Dendritic cell treated with granulocyte-macrophage colony-stimulating factor and Interleukin-4, amounts not matched to agents 40 ng/mL and 50 ng/mL, for 4 days (primary cell): ENCODE results near the gene TEC.
"Not testable (repeated sequence)": the region's sequence is repeated elsewhere in the genome, so short reads cannot be mapped to it uniquely, and the experiment has no call there.

Experiments used
- H3K27ac Mint-ChIP-seq: one replicate; pipeline ENCODE4 v1.8.0; 2022; ENCODE audit warnings: mild to moderate bottlenecking, mixed read lengths
- H3K27me3 Mint-ChIP-seq: one replicate; pipeline ENCODE4 v1.8.0; 2022; ENCODE audit warnings: mild to moderate bottlenecking, mixed read lengths
- H3K36me3 Mint-ChIP-seq: one replicate; pipeline ENCODE4 v1.8.0; 2022; ENCODE audit warnings: low read depth, mixed read lengths
- H3K4me1 Mint-ChIP-seq: one replicate; pipeline ENCODE4 v1.8.0; 2022; ENCODE audit warnings: low read depth, mixed read lengths
- H3K4me3 Mint-ChIP-seq: one replicate; pipeline ENCODE4 v1.8.0; 2022; ENCODE audit warnings: mild to moderate bottlenecking, moderate library complexity, mixed read lengths
- H3K9me3 Mint-ChIP-seq: one replicate; pipeline ENCODE4 v1.8.0; 2022; ENCODE audit warnings: mixed read lengths
- intact Hi-C: fragments of 100-400 bp; cut with micrococcal nuclease; formaldehyde crosslinking; loops from one replicate; pipeline ENCODE4 v1.15.0; 2022

The TEC gene

DNA sequence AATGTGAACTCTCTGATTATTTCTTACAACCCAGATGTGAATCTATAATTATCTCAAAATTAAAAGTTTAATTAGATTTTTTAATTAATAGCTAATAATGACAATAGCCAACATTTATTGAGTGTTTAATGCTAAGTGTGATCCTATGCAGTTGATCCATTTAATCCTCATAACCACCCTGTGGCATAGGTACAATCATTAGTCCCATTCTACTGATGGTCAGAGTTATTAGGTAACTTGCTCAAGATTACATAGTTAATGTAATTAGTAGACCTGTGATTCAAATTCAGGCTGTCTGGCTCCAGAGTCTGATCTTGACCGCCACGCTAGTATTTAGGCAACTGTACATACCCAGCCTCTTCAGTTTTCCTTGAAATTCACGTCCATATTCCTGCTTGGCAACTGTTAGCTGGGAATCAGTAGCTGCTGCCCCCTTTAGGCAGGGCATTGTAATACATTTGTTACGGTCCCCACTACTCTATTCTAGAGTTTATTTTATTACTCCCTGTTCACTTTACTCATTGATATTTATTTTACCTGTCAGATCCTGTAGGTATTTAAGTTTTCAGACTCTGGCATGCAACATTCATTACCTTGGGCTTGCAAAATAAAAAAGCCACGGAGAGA is 20.6 kb upstream of the TEC start:
- H3K27me3 Mint-ChIP-seq = no peaks in the 10 kb centered on the region
- no peak overlapping the region for H3K4me3 Mint-ChIP-seq
- intact Hi-C loops = no loop called here
- H3K27ac Mint-ChIP-seq = no peak overlapping the region
- no peaks in the 10 kb centered on the region for H3K4me1 Mint-ChIP-seq
- no peaks in the 10 kb centered on the region for H3K36me3 Mint-ChIP-seq
- H3K9me3 Mint-ChIP-seq = peaks cover 10% of the 10 kb centered on the region

DNA sequence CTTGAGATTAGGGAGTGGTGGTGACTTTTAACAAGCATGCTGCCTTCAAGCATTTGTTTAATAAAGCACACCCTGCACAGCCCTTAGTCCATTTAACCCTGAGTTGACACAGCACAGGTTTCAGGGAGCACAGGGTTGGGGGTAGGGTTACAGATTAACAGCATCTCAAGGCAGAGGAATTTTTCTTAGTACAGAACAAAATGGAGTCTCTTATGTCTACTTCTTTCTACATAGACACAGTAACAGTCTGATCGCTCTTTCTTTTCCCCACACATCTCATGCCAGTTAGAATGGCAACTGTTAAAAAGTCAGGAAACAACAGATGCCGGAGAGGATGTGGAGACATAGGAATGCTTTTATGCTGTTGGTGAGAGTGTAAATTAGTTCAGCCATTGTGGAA is 16.4 kb upstream of the TEC start:
- H3K36me3 Mint-ChIP-seq, H3K4me1 Mint-ChIP-seq, H3K4me3 Mint-ChIP-seq, intact Hi-C loops, H3K27ac Mint-ChIP-seq, H3K27me3 Mint-ChIP-seq: not testable (repeated sequence)
- peaks cover 52% of the 10 kb centered on the region for H3K9me3 Mint-ChIP-seq

DNA sequence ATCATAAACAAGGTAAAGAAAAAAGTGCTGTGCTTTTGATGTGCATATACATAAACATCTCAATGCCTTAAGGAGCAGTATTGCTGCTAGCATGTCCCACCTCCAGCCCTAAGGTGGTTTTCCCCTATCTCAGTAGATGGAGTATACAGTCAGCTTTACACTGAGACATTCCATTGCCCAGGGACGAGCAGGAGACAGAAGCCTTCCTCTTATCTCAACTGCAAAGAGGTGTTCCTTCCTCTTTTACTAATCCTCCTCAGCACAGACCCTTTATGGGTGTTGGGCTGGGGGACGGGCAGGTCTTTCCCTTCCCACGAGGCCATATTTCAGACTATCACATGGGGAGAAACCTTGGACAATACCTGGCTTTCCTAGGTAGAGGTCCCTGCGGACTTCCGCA is 16.0 kb upstream of the TEC start:
- intact Hi-C loops, H3K4me3 Mint-ChIP-seq, H3K36me3 Mint-ChIP-seq, H3K27me3 Mint-ChIP-seq, H3K27ac Mint-ChIP-seq, H3K4me1 Mint-ChIP-seq: not testable (repeated sequence)
- peaks cover 56% of the 10 kb centered on the region for H3K9me3 Mint-ChIP-seq

DNA sequence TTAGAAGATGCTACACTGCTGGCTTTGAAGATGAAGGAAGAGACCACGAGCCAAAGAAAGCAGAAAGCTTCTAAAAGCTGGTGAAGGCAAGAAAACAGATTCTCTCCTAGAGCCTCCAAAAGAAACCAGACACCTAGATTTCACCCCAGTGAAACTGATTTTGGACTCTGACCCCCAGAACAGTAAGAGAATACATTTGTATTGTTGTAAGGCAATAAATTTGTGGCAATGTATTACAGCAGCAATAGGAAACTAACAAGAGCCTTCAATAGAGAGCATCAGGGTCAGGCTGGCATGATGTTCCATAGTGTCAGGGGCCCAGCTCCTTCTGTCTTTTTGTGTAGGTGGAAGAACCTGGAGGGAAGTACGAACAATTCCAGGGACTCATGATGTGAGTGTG is 6.0 kb upstream of the TEC start:
- Mint-ChIP-seq H3K27ac (no peak overlapping the region), H3K9me3 (peaks cover 4% of the 10 kb centered on the region), H3K36me3 (peaks cover 3% of the 10 kb centered on the region), H3K4me1 (peaks cover 17% of the 10 kb centered on the region), H3K27me3 (no peaks in the 10 kb centered on the region), H3K4me3 (no peak overlapping the region)
- intact Hi-C loops = loop anchor here (5.0 kb wide), 1 partner anchor 133 kb away; no protein-coding TSS in a partner anchor

DNA sequence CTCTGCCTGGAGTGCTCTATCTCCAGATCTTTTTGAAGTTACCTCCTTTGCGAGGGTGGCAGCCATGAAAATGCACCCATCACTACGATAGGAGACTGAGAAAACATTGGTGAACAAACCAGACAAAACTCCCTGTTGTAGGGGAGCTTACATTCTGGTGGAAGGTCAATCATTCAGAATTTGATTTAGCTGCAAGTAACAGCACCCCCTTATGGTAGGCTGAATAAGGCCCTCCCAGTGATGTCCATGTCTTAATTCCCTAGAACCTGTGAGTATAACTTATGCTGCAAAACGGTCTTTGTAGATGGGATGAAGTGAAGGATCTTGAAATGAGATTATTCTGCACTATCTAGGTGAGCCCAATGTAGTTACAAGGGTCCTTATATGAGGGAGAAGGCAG is 5.6 kb upstream of the TEC start:
- peaks cover 22% of the 10 kb centered on the region for H3K4me1 Mint-ChIP-seq
- H3K27ac Mint-ChIP-seq = no peak overlapping the region
- intact Hi-C loops = loop anchor here (5.0 kb wide), 1 partner anchor 133 kb away; no protein-coding TSS in a partner anchor

DNA sequence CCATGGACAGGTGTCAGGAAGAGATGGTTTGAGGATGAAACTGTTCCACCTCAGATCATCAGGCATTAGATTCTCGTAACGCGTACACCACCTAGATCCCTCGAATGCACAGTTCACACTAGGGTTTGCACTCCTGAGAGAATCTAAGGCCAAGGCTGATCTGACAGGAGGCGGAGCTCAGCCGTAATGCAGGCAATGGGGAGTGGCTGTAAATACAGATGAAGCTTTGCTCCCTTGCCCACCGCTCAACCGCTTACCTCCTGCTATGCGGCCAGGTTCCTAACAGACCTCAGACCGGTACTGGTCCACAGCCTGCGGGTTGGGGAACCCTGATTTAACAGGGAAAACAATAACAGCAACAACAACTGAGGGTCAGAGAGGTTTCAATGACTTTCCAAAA is 2.0 kb upstream of the TEC start:
- H3K27me3 Mint-ChIP-seq = no peaks in the 10 kb centered on the region
- no peak overlapping the region for H3K27ac Mint-ChIP-seq

More for the DNA sequence above, 5.6 kb upstream of the TEC start:
- no peaks in the 10 kb centered on the region for H3K27me3 Mint-ChIP-seq
- H3K9me3 Mint-ChIP-seq = peaks cover under 1% of the 10 kb centered on the region
- no peak overlapping the region for H3K4me3 Mint-ChIP-seq
- no peaks in the 10 kb centered on the region for H3K36me3 Mint-ChIP-seq

DNA sequence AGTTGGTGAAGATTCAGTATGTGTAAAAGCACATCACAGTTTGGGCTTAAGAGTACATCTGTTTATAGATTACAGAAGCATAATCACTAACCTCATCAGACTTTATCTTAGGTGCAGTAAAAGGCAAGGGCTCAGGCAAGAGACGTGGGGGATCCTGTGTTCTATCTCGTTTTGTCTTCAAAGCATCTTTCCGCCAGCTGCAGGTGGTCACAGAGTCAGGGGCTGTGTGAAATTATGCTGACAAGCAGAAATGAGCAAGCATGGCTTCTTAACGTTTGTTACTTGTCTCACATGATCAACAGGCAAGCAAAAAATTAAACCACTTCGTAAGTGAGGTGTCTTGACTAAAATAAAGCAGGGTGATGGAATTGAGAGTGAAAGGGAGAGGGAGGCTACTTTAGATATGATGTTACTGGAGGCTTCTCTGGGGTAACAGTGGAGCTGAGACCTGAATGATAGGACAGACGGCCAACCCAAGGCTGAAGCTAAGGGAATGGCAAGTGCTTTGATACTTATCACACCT is 1.4 kb upstream of the TEC start:
- Mint-ChIP-seq H3K27me3 (no peaks in the 10 kb centered on the region), H3K4me3 (no peak overlapping the region), H3K9me3 (no peaks in the 10 kb centered on the region)

More for the DNA sequence above, 2.0 kb upstream of the TEC start:
- Mint-ChIP-seq H3K4me3 (no peak overlapping the region), H3K4me1 (peaks cover 33% of the 10 kb centered on the region), H3K9me3 (no peaks in the 10 kb centered on the region), H3K36me3 (peaks cover 11% of the 10 kb centered on the region)
- intact Hi-C loops = no loop called here

DNA sequence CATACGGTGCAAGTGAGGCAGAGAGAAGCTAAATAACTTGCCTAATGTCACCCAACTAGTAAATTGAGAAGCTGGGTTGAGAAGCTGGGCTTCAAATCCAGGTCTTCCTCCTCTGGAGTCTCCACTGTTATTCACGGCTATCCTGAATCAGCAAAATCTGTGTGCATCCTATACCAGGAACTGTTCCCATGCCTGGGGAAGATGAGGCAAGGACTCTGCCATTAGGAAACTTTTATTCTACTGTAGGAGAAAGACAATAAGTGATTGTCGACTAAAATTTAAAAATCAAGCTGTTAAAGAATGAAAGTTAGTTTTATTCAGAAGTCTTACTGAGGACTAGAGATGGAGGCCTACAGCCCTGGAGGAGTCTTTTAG is 872 bp upstream of the TEC start:
- peak overlapping the region; percentile 94 for H3K27ac Mint-ChIP-seq

More for the DNA sequence above, 1.4 kb upstream of the TEC start:
- Mint-ChIP-seq H3K4me1 (peaks cover 39% of the 10 kb centered on the region), H3K36me3 (peaks cover 16% of the 10 kb centered on the region), H3K27ac (peak overlapping the region; percentile 94)
- intact Hi-C loops = no loop called here

DNA sequence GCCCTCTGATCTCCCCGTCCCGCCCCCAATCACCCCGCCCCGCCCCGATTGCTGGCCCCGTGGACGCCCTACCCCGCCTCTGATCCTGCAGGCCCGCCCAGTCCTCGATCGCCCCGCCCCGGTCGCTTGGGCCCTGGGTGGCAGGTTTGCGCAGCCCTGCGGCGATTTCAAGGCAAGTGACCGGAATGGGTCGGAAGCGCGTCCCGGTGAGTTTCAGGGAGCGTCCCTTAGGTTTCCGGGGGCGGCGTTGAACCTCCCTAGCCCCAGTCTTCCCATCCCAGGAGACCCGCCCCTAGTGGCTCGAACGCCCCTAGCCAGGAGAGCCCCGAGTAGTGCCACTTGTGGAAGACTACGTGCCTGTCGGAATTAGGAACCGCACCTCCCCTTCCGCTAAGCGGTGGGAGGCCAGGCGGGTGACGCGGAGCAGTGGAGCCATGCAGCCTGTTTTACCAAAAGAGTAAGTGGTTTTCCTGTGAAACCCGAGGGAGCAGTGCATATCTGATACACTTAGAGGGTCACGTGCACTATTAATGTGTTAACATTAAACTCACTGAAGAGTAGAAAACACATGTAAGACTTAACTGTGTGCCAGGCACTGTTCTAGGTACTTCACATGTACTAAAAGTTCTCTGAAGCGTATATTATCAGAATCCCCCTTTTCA is 354 bp upstream of the TEC start:
- no peaks in the 10 kb centered on the region for H3K9me3 Mint-ChIP-seq
- H3K27ac Mint-ChIP-seq = peak overlapping the region; percentile 94
- peaks cover 22% of the 10 kb centered on the region for H3K36me3 Mint-ChIP-seq
- intact Hi-C loops = loop anchor here (1.0 kb wide), 1 partner anchor 71 kb away; the partner anchor contains the start of gene SLAIN2
- peaks cover 38% of the 10 kb centered on the region for H3K4me1 Mint-ChIP-seq
- H3K27me3 Mint-ChIP-seq = no peaks in the 10 kb centered on the region
- H3K4me3 Mint-ChIP-seq = peak overlapping the region; percentile 95

More for the DNA sequence above, 872 bp upstream of the TEC start:
- Mint-ChIP-seq H3K36me3 (peaks cover 21% of the 10 kb centered on the region), H3K4me3 (peak overlapping the region; percentile 95), H3K27me3 (no peaks in the 10 kb centered on the region), H3K4me1 (peaks cover 41% of the 10 kb centered on the region), H3K9me3 (no peaks in the 10 kb centered on the region)
- intact Hi-C loops = no loop called here

DNA sequence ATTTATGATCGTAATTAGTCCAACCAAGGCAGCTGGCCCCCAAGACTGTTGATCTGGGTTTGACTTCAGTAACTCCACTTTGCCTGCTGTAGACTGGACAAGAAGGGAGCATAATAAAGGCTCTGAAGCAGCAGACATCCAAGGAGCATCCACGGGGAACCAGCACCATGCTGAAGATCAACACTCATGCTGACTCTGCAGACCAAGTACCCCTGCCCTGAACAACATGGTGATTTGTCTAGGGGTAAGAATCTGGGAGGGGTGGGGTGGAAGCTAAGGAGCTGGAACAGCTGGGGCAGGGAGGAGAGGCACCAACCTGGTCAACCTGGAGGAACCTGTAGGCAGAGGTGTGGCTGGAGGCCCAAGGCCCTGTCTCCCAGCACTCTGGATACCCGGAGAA is 2.1 kb downstream of the TEC start:
- H3K4me1 Mint-ChIP-seq = peaks cover 58% of the 10 kb centered on the region
- no peaks in the 10 kb centered on the region for H3K9me3 Mint-ChIP-seq
- H3K36me3 Mint-ChIP-seq = peaks cover 30% of the 10 kb centered on the region
- H3K27me3 Mint-ChIP-seq = no peaks in the 10 kb centered on the region
- H3K4me3 Mint-ChIP-seq = peak overlapping the region; percentile 51
- intact Hi-C loops = no loop called here
- H3K27ac Mint-ChIP-seq = peak overlapping the region; percentile 79

DNA sequence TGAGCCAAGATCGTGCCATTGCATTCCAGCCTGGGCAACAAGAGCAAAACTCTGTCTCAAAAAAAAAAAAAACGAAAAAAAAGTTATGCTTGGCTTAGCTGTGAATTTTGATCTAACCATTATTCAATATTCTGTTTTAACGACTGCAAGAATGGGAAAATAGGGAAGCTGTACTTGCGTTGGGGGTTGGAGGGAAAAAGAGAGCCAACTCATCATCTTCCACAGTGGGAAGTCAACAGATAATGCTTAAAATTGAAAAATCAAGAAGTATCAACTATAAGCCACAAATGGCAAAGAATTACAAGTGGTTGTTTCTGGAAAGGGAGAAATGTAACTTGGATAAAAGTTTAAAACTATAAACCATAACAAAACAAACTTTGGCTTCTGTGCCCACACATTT is 2.9 kb downstream of the TEC start:
- H3K9me3 Mint-ChIP-seq = no peaks in the 10 kb centered on the region
- H3K4me1 Mint-ChIP-seq = peaks cover 61% of the 10 kb centered on the region
- intact Hi-C loops = no loop called here
- H3K36me3 Mint-ChIP-seq = peaks cover 30% of the 10 kb centered on the region
- peak overlapping the region; percentile 17 for H3K4me3 Mint-ChIP-seq
- no peaks in the 10 kb centered on the region for H3K27me3 Mint-ChIP-seq
- H3K27ac Mint-ChIP-seq = peak overlapping the region; percentile 79

DNA sequence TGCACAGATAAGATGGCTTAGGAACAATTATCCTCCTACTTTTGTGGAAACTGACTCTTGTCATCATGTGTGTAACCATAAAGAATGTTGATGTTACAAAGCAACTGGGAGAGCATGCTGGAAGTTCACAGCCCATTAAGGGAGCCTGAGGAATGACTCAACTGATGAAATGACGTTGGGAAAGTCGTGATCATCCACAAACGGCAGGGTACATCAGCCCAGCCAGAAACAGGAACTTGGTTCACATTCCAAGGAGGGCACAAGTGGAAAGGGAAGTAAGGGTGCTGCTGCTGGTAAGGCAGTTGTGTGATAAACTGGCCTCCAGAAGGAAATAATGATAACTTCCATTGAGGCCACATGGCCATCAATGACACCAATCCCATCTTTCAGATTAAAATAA is 6.7 kb downstream of the TEC start:
- intact Hi-C loops = loop anchor here (5.0 kb wide), 1 partner anchor 36 kb away; no protein-coding TSS in a partner anchor
- Mint-ChIP-seq H3K36me3 (peaks cover 29% of the 10 kb centered on the region), H3K9me3 (no peaks in the 10 kb centered on the region), H3K4me1 (peaks cover 53% of the 10 kb centered on the region), H3K27me3 (no peaks in the 10 kb centered on the region), H3K4me3 (no peak overlapping the region), H3K27ac (peak overlapping the region; percentile 51)

DNA sequence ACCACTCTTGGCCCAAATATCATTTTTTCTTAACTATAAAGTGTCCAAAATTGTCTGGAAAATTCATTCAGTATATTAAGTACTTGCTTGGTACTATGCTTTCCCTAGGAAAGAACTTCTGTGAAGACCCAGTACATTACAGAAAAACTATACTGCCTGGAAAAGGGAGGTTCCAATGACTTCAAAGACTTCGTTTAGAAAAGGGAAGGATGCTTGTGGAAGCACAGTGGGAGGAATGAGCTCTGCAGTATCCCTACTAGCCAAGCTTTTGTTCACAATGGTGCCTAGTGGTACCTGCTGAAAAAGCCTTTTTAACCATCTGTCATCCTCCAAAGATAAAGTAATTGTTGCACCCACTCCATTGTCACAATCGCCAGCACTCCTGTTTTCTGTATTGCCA is 7.2 kb downstream of the TEC start:
- Mint-ChIP-seq H3K36me3 (peaks cover 29% of the 10 kb centered on the region), H3K27ac (peak overlapping the region; percentile 51), H3K9me3 (no peaks in the 10 kb centered on the region), H3K4me1 (peaks cover 49% of the 10 kb centered on the region), H3K27me3 (no peaks in the 10 kb centered on the region), H3K4me3 (no peak overlapping the region)
- intact Hi-C loops = loop anchor here (5.0 kb wide), 1 partner anchor 35 kb away; no protein-coding TSS in a partner anchor

DNA sequence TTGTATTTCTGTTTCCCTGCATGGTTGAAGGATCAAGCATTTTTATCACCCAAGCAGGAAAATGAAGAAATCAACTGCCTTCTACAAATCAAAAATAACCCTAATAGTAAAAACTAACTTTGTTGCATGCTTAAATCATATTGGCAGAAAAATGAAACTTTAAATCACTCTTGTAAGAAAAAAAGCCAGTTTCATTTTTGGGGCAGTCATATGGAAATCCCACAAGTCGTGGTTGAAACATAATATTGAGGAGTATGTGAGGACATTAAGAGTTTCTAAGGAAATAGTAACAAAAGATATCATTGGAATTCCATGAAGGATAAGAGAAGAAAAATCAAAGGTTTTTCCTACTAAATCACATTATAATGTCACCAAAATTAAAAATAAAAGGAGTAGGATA is 8.4 kb downstream of the TEC start:
- intact Hi-C loops = loop anchor here (5.0 kb wide), 1 partner anchor 34 kb away; no protein-coding TSS in a partner anchor
- Mint-ChIP-seq H3K36me3 (peaks cover 27% of the 10 kb centered on the region), H3K4me3 (no peak overlapping the region), H3K27ac (no peak overlapping the region), H3K9me3 (no peaks in the 10 kb centered on the region), H3K4me1 (peaks cover 37% of the 10 kb centered on the region), H3K27me3 (no peaks in the 10 kb centered on the region)
